Activated effector memory CD4-positive, alpha-beta T cell treated with anti-CD3 and anti-CD28 coated beads, Interleukin-2, amount 50 U/mL, for 16 hours (primary cell): Measurements from ENCODE around the gene DNAJA4.

Experiments used
- DNase-seq: peaks from one replicate; pipeline ENCODE4 v3.0.0-alpha.2; 2020

The DNAJA4 gene

DNA sequence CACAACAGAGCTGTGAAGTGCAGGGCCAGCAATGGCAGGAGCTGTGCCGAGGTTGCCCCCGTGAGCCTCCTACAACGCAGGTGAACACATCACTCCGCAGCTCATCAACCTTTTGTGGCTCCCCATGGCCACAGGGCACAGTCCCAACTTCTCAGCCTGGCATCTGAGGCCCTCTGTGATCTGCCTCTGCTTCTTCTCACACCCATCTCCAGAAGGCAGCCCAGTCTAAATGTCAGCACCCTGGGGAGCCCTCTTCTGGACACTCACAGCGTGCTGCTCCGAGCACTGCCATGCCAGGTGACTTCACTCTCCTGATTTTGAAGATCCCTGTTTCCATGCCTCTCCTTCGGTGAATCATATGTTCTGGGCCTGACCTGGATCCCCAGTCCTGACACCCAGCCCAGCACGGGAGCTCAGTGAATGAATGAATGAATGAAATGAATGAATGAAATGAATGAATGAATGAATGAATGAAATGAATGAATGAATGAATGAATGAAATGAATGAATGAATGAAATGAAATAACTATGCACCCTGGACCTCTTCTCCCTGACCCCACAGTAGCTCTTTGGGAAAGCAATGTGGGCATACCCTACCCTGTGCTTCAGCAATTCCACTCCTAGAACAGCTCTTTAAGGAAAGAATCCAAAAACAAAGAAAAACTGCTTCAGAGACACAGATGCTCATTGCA is 52.9 kb downstream of the DNAJA4 start:
- peak; percentile 47 for DNase-seq

DNA sequence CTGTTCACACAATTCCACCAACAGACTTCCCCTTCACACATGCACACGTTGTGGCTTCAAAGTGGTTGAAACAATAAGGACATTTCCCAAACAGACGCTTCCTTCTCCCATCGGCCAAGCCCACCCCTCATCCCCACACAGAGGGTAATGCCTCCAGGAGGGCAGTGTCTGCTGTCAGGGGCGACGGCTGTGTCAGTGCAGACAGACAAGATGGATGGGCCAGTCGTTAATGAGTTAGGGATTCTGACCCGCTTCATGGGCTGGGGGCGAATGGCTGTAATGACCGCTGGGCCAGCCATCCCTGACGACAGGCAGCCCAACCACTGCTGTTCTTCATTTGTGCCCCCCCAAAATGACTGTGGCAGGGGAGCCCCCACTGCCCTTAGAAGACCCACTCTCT is 55.2 kb downstream of the DNAJA4 start:
- no peak for DNase-seq

DNA sequence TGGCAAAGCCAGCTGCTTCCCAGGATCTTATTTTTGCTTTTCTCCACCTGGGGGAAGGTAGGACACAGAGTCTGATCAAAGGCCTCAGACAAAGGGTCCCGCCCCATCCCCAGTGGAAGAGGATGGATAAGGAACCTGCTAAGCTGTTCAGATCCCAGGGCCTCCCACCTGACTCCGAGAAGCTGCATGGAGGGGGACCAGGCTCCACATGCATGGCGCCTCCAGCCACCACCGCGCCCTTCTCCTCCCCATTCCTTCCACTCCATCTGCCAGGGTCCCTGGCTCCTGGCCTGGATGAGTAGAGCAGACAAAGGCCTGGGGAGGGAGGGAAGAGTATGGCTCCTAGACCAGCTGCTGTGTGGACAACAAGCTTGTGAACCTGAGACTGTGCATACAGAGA is 55.8 kb downstream of the DNAJA4 start:
- DNase-seq = no peak

DNA sequence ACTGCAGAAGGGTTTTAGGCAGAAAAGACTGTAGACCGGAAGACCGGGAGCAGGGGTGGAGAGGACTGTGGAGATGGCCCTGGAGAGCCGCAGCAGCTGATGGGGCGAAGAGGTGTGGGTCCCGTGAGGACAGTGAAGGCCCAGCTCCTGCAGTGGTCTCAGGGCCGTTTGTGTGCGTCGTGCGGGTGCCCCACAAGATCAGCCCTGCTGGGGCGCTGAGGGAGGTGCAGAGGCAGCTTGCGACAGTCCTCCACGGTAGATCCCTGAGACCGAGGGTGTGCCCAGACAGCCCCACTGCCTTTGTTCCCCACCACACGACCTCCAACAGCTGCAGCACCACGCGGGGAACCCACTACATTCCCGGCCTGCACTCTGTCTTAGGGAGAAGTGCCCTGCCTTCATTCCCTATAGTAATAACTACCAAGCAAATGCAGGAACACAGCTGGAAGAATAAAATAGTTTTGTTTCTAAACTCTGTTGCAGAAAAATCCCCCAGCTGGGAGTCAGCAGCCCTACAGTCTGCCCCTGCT is 56.7 kb downstream of the DNAJA4 start:
- no peak for DNase-seq

DNA sequence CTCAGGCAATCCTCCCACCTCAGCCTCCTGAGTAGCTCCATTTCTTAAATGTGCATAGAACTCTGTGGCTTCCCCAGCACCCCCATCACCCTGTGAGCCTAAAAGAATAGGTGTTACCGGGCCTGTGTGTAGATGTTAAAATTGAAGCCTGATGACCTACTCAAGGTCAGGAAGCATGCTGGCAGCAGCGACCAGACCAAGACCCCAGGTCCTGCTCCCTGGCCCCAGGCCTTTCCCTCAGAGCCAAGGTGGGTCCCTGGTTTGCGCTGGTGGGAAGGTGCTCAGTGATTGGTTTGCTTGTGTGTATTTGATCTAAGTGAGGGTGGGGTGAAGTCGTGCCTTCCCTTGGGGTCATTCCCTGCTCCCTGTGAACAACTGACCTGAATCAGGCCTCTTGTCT is 57.4 kb downstream of the DNAJA4 start:
- no peak for DNase-seq

DNA sequence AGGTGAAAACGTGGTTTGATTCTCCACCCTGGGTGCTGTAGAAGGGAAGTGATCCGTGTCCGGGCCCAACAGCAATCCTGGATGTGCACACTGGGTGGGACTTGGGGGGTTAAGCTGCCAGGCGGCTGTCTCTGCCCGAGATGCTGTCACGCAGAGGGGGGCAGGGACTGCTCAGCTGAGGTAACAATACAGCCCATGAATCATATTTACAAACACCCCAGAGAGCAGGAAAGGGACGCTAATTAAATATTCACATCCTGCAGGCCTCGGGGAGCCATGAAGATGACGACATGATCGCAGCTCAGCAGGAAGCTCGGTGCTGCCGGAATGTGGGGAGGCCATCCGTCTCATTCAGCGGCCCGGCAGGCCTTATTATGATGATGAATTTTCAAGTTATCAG is 57.9 kb downstream of the DNAJA4 start:
- no peak for DNase-seq

DNA sequence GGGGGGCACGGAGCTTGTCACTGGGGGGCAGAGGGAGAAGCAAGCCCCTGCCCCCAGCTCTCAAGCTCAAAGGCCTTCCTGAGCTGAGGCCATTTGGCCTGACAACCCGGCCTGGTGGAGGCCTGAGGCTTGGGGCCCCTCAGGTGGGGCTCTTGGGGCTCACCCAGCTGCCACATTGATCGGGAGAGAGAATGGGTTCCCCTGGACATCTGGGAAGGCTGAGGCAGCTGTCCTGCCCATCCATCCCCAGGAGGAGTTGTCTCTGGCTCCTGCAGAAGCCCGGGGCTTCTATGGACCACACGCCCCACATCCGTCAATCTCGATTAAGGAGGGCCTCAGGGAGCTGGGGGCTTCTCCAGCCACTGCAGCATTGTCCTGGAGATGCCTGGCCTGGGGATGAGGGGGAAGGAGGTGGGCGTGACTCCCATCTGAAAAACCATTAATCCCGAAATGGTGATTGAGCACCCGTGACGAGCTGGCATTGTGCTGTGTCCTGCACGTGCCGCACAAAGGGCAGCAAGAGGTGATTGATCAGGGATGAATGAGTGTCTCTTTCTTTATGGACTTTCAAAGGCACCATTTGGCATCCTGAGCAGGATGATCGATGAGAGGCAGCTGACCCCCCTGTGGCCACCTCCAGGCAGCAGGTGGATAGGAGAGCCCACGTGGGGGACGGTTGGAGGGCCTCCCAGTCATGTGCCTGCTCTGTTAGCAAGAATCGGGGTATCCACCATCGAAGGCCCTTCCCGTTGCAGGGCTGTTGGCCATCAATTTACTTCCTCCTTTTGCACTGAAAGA is 58.6 kb downstream of the DNAJA4 start:
- DNase-seq = no peak

DNA sequence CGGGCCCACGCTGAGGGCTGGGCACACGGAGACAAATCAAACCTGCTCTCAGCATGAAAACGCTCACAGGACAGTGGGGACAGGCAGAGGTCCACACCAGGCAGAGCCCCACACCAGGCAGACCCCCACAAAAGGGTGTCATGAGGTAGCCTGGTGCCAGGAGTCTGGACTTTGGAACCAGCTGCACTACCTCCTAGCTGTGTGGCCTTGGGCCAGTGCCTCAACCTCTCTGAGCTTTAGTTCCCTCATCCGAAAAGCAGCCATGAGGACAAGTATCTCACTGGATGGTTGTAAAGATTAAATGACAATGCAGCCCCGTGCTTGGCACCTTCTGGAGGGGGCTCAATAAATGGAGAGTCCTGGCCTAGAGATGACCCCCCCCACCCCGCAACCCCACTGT is 59.3 kb downstream of the DNAJA4 start:
- no peak for DNase-seq

DNA sequence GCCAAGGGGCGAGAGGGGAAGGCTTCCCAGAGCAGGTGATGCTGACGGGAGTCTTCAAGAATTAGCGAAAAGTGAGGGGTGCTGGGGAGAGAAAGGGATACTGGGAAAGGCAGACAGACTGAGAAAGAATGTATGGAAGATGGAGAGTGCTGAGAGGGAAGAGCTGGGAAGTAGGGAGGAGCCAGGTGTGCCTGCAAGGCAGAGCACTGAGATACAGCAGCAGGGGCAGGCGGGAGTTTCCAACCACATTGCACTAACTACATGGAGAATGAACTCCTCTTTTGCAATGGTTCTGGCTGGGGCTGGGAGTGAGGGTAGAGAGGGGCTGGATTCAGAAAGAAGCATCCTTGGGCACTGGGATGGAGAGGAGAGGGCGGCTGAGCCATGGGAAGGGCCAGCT is 59.8 kb downstream of the DNAJA4 start:
- no peak for DNase-seq

DNA sequence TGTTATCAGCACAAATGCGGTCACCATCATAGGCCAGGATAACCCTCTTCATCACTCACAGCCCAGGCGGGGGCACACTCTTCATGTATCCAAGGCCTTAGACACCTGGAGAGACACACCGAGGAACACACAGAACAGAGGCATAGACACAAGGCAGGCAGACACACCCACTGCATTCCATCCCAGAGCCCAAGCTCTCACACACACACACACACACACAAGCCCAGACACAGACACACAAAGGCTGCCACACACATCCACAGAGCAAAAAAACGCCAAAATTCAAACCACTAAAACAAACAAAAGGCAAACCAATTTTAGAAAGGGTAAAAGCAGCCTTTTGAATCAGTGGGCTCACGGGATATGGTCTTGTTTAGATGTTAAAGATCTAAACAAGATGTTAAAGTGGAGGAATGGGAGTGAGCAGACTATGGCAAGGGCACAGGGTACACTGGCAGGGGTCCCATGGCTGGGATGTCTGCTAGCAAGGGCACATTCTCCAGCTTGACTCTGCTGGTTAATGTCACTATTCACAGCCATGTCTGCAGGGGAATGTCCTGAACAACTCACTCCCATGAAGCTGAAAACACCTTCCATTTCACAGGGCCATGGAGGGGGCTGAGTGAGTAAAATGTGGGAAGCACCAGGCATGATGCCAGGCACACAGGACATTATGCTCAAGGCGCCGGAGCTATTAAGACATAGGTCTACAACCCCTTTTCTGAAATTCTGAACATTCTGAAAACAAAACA is 60.9 kb downstream of the DNAJA4 start:
- DNase-seq = no peak

DNA sequence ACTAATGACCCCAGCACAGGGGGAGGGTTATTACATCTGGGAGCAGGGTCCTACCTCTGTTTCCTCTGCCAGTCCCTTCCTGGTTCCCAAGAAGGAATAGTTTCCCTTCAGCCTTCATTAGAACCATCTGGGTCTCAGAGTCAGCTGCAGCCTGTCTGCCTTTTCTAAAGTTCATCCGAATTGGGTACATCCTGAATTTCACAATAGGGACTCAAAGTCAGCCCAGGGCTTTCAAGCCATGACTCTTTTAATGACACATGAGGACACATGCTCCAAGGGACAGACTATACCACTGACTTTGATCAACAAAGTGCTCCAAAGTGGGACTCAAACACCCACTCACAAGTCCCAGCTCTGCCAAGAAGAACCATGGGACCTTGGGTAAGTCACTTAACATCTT is 63.1 kb downstream of the DNAJA4 start:
- DNase-seq = no peak

DNA sequence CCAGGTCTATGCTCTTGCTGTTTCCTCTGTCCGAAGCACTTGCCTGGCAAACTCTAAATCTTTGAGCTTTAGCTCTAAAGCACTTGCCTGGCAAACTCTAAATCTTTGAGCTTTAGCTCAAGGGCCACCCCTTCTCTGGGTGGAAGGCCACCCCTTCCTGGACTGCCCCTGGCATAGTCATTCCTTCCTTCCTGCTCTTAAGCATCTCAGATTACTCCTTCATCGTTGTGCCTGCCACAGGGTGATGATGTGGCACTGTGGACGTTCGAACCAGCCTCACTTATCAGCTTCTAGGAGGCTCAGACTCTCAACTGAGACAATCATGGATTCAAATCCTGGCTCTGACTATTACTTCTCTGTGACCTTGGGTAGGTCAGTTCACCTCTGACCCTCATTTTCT is 65.3 kb downstream of the DNAJA4 start:
- no peak for DNase-seq
